NCI-H748 treated with DMSO at 0.1 percent for 48 hours (cell line): Measurements from ENCODE around the gene PALM3.
"Not testable (repeated sequence)": the region's sequence is repeated elsewhere in the genome, so short reads cannot be mapped to it uniquely, and the experiment has no call there.

Experiments
- DNase-seq: peaks from one replicate; lab custom pipeline; 2025; lab: John Stamatoyannopoulos, UW

PALM3 gene

GRCh38 chr19:14030997-14031718 is 30.7 kb downstream of the PALM3 start:
- DNase-seq: no peak

GRCh38 chr19:14028901-14029300 is 33.0 kb downstream of the PALM3 start:
- no peak for DNase-seq

GRCh38 chr19:14027856-14028450 is 33.9 kb downstream of the PALM3 start, which contains the start of gene RLN3:
TSS of gene RLN3 (plus strand) at chr19:14028148. CDS start at chr19:14028205, 57 bp downstream.
- DNase-seq: no peak

- not testable (repeated sequence) for DNase-seq
Observed at GRCh38 chr19:14026652-14027192, 35.2 kb downstream of the PALM3 start.

- no peak for DNase-seq
Observed at GRCh38 chr19:14023404-14024235, 38.3 kb downstream of the PALM3 start.

- DNase-seq: no peak
Observed at GRCh38 chr19:14022469-14022868, 39.4 kb downstream of the PALM3 start.

- no peak for DNase-seq
Observed at GRCh38 chr19:14021474-14021873, 40.4 kb downstream of the PALM3 start.

GRCh38 chr19:14019739-14020138 is 42.1 kb downstream of the PALM3 start:
- DNase-seq: not testable (repeated sequence)

GRCh38 chr19:14019100-14019499 is 42.8 kb downstream of the PALM3 start:
- DNase-seq: no peak

GRCh38 chr19:14015524-14016035 is 46.3 kb downstream of the PALM3 start:
- DNase-seq: no peak

GRCh38 chr19:14012378-14012915 is 49.4 kb downstream of the PALM3 start:
- DNase-seq: no peak

- DNase-seq: no peak
Observed at GRCh38 chr19:14006766-14007562, 54.9 kb downstream of the PALM3 start.

GRCh38 chr19:14006085-14006765 is 55.7 kb downstream of the PALM3 start, which contains the start of gene RFX1:
TSS of gene RFX1 (minus strand) at chr19:14006320. CDS start at chr19:13993843, 12,477 bp downstream.
- DNase-seq: peak; percentile 98

GRCh38 chr19:14005349-14006084 is 56.4 kb downstream of the PALM3 start:
- peak; percentile 49 for DNase-seq

GRCh38 chr19:14004619-14005348 is 57.1 kb downstream of the PALM3 start:
- DNase-seq: no peak
